ENCODE measurements around the gene IPO9.

GRCh38 chr1:201925301-201925567 lies 96.3 kb downstream of the IPO9 start:
- TF ChIP-seq CTCF (optimal IDR thresholded peaks at IDR 0.05 in 1 of 3, IDR thresholded peaks at IDR 0.05 in 1 of 3, conservative IDR thresholded peaks at IDR 0.05 in 1 of 3; ENCODE audit: extremely low read depth in 1 of 3, insufficient read depth in 2 of 3, low read length in 3 of 3) (no peak), EZH2 (IDR thresholded peaks at IDR 0.05; ENCODE audit: low read length) (no peak)
